22Rv1 (cell line): ENCODE measurements around the gene RPL5.

Experiments used
- ZFX ChIP-seq: fragments of 450-650 bp; IDR thresholded peaks from 2 replicates; pipeline ENCODE4 v1.6.1; 2017; ENCODE audit warnings: antibody characterized with exemption, borderline replicate concordance
- TF ChIP-seq, protein P1 (sequence below): fragments of 450-650 bp; IDR thresholded peaks from 2 replicates; pipeline ENCODE4 v1.5.1; 2017; ENCODE audit warnings: mild to moderate bottlenecking

DNA sequence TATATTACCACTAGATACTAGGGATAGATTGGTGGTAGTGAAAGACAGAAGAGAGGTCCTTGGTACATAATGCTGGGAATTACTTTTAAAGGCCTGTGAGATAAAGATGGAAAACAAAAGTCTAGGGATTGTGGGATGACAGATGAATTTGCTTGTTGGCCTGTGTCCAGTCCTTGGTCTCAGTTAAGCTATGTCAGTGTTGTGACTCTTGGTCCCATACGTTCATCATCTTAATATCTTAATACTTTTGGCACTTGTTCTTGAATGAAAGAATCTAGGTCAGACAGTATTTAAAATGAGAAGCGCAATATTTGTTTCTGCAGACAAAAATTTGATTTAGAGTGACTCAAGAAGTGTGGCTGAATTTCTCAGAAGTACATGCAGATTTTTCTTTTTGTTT is 7.6 kb downstream of the RPL5 start:
- TF ChIP-seq, protein P1, sequence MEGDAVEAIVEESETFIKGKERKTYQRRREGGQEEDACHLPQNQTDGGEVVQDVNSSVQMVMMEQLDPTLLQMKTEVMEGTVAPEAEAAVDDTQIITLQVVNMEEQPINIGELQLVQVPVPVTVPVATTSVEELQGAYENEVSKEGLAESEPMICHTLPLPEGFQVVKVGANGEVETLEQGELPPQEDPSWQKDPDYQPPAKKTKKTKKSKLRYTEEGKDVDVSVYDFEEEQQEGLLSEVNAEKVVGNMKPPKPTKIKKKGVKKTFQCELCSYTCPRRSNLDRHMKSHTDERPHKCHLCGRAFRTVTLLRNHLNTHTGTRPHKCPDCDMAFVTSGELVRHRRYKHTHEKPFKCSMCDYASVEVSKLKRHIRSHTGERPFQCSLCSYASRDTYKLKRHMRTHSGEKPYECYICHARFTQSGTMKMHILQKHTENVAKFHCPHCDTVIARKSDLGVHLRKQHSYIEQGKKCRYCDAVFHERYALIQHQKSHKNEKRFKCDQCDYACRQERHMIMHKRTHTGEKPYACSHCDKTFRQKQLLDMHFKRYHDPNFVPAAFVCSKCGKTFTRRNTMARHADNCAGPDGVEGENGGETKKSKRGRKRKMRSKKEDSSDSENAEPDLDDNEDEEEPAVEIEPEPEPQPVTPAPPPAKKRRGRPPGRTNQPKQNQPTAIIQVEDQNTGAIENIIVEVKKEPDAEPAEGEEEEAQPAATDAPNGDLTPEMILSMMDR, result no peak
- TF ChIP-seq ZFX, result no peak
